ENCODE results near the gene HELT.
"Not testable (repeated sequence)": the region's sequence is repeated elsewhere in the genome, so short reads cannot be mapped to it uniquely, and the experiment has no call there.

Gene HELT

GRCh38 chr4:185017964-185018772 is at the start of gene HELT:
Gene HELT (plus strand): TSS chr4:185018490. CDS start chr4:185018929, 439 bp downstream.
- DNase-seq, result peak in 1 of 10 donors; percentile 65
- intact Hi-C loops (cut with DNase I), result no loop called here

- no peak for DNase-seq
- intact Hi-C loops (cut with DNase I), result no loop called here
Observed at GRCh38 chr4:184968784-184969201, 49.5 kb upstream of the HELT start.

GRCh38 chr4:184969610-184970009 is 48.7 kb upstream of the HELT start:
- DNase-seq, result no peak

GRCh38 chr4:184972991-184973390 is 45.3 kb upstream of the HELT start:
- intact Hi-C loops (cut with DNase I), result no loop called here
- DNase-seq, result peak in 1 of 10 donors; percentile 56

More at GRCh38 chr4:184969610-184970009, 48.7 kb upstream of the HELT start:
- intact Hi-C loops (cut with DNase I), result no loop called here

- intact Hi-C loops (cut with DNase I); DNase-seq: not testable (repeated sequence)
Observed at GRCh38 chr4:184976348-184976747, 41.9 kb upstream of the HELT start.

GRCh38 chr4:184977747-184978146 is 40.5 kb upstream of the HELT start:
- peak in 1 of 10 donors; percentile 1 for DNase-seq
- intact Hi-C loops (cut with DNase I), result no loop called here

GRCh38 chr4:184978211-184978610 is 40.1 kb upstream of the HELT start:
- intact Hi-C loops (cut with DNase I), result no loop called here
- peak in 1 of 10 donors; percentile 22 for DNase-seq

GRCh38 chr4:184979461-184980124 is 38.7 kb upstream of the HELT start:
- intact Hi-C loops (cut with DNase I), result no loop called here

GRCh38 chr4:184980261-184980660 is 38.0 kb upstream of the HELT start:
- peak in 1 of 10 donors; percentile 1 for DNase-seq
- intact Hi-C loops (cut with DNase I), result no loop called here

More at GRCh38 chr4:184979461-184980124, 38.7 kb upstream of the HELT start:
- peak in 1 of 10 donors; percentile 57 for DNase-seq

- intact Hi-C loops (cut with DNase I), result no loop called here
- peak in 9 of 10 donors; percentile 36 to 96 (median 68) for DNase-seq
Observed at GRCh38 chr4:184983672-184984356, 34.5 kb upstream of the HELT start.

- DNase-seq, result peak in 1 of 10 donors; percentile 17
- intact Hi-C loops (cut with DNase I), result no loop called here
Observed at GRCh38 chr4:184987493-184988031, 30.7 kb upstream of the HELT start.

GRCh38 chr4:184988611-184989010 is 29.7 kb upstream of the HELT start:
- peak in 1 of 10 donors; percentile 52 for DNase-seq
- intact Hi-C loops (cut with DNase I), result no loop called here

GRCh38 chr4:184989283-184989682 is 29.0 kb upstream of the HELT start:
- peak in 1 of 10 donors; percentile 22 for DNase-seq
- intact Hi-C loops (cut with DNase I), result not testable (repeated sequence)

GRCh38 chr4:184990131-184990530 is 28.2 kb upstream of the HELT start:
- intact Hi-C loops (cut with DNase I), result not testable (repeated sequence)
- peak in 1 of 10 donors; percentile 55 for DNase-seq

- no peak for DNase-seq
Observed at GRCh38 chr4:184991860-184992259, 26.4 kb upstream of the HELT start.

GRCh38 chr4:184992422-184992821 is 25.9 kb upstream of the HELT start:
- intact Hi-C loops (cut with DNase I), result no loop called here
- DNase-seq, result peak in 1 of 10 donors; percentile 73

More at GRCh38 chr4:184991860-184992259, 26.4 kb upstream of the HELT start:
- intact Hi-C loops (cut with DNase I), result no loop called here

- DNase-seq, result no peak
- intact Hi-C loops (cut with DNase I), result no loop called here
Observed at GRCh38 chr4:184993247-184993646, 25.0 kb upstream of the HELT start.

- DNase-seq, result peak in 1 of 10 donors; percentile 55
- intact Hi-C loops (cut with DNase I), result no loop called here
Observed at GRCh38 chr4:184994010-184994622, 24.2 kb upstream of the HELT start.

GRCh38 chr4:184994623-184995010 is 23.7 kb upstream of the HELT start:
- intact Hi-C loops (cut with DNase I), result no loop called here

GRCh38 chr4:184997656-184998055 is 20.6 kb upstream of the HELT start:
- peak in 1 of 10 donors; percentile 1 for DNase-seq
- intact Hi-C loops (cut with DNase I), result not testable (repeated sequence)

More at GRCh38 chr4:184994623-184995010, 23.7 kb upstream of the HELT start:
- peak in 1 of 10 donors; percentile 66 for DNase-seq

All from posterior cingulate gyrus (tissue), 11 donors.